A673 (cell line): ENCODE measurements around the gene MTFR1L.

Experiments
- EZH2 ChIP-seq: fragments of 200-600 bp; sonication (generic); IDR thresholded peaks from 2 replicates; pipeline ENCODE4 v1.6.1; 2017; ENCODE audit warnings: borderline replicate concordance, low read depth, mild to moderate bottlenecking, mixed read lengths, antibody characterized with exemption, low read length; ENCODE audit not compliant: poor library complexity, severe bottlenecking
- TF ChIP-seq, protein P1 (sequence below): fragments of 300-800, 200-600 bp; sonication (generic); conservative IDR thresholded peaks from 2 replicates; pipeline ENCODE4 v1.5.1; 2017; ENCODE audit warnings: low read depth, mild to moderate bottlenecking, antibody characterized with exemption, low read length, moderate library complexity, mixed read lengths

DNA sequence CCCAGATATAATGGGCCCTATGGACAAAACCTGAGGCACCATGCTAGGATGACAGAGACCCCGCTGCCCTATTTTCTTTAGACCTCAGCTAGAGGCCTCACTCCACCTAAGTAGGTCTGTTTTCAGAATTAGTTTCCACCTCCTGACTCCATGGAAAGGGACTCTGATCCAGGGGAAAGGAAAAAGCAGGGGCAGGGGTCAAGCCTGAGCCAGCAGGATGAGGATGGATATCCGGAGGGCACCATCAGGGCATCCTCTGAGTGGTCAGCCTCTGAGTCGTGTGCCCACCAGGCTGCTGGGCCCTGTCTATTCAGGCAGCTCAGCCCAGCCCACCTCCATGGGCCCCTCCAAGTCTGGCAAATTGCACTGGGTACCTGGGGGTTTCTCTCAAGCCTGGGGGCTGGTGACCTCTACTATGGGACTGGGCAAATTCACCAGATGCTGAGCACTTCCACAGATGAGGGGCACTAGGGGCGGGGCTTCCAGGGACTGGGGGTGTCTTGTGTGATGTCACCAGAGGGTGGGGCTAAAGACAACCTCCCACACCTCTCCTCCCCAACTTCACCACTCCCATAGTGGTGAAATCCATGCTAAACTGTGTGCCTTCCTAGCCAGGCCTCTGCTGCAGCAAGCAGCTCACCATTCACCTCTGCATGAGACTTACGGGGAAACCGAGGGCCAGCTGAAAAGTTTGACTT lies 50.3 kb downstream of the MTFR1L start:
- TF ChIP-seq, protein P1, sequence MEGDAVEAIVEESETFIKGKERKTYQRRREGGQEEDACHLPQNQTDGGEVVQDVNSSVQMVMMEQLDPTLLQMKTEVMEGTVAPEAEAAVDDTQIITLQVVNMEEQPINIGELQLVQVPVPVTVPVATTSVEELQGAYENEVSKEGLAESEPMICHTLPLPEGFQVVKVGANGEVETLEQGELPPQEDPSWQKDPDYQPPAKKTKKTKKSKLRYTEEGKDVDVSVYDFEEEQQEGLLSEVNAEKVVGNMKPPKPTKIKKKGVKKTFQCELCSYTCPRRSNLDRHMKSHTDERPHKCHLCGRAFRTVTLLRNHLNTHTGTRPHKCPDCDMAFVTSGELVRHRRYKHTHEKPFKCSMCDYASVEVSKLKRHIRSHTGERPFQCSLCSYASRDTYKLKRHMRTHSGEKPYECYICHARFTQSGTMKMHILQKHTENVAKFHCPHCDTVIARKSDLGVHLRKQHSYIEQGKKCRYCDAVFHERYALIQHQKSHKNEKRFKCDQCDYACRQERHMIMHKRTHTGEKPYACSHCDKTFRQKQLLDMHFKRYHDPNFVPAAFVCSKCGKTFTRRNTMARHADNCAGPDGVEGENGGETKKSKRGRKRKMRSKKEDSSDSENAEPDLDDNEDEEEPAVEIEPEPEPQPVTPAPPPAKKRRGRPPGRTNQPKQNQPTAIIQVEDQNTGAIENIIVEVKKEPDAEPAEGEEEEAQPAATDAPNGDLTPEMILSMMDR, result no peak
- TF ChIP-seq EZH2, result no peak
